GM20000 (cell line): ENCODE data around the gene C9orf72.

Source experiments
- DNase-seq: peaks from one replicate; pipeline ENCODE4 v3.0.0; 2012; ENCODE audit warnings: low spot score
- CTCF ChIP-seq: IDR thresholded peaks from 2 replicates; pipeline ENCODE4 v1.5.1; 2012; ENCODE audit warnings: mild to moderate bottlenecking, control low read depth; ENCODE audit errors: extremely low read depth, missing control alignments

The C9orf72 gene

GRCh38 chr9:27581826-27582225, 8.5 kb upstream of the C9orf72 start:
- no peak for DNase-seq
- no peak for TF ChIP-seq CTCF

- TF ChIP-seq CTCF: no peak
- peak; percentile 94 for DNase-seq
Observed at GRCh38 chr9:27573634-27574590, 631 bp upstream of the C9orf72 start.

- peak; percentile 65 for DNase-seq
- no peak for TF ChIP-seq CTCF
Observed at GRCh38 chr9:27572566-27572917, 739 bp downstream of the C9orf72 start.

- DNase-seq: no peak
- TF ChIP-seq CTCF: no peak
Observed at GRCh38 chr9:27572061-27572460, 1.2 kb downstream of the C9orf72 start.

- TF ChIP-seq CTCF: no peak
Observed at GRCh38 chr9:27571011-27571410, 2.3 kb downstream of the C9orf72 start.

GRCh38 chr9:27569406-27569805, 3.9 kb downstream of the C9orf72 start:
- TF ChIP-seq CTCF: no peak
- no peak for DNase-seq

More at GRCh38 chr9:27571011-27571410, 2.3 kb downstream of the C9orf72 start:
- no peak for DNase-seq

GRCh38 chr9:27566118-27566517, 7.2 kb downstream of the C9orf72 start:
- DNase-seq: no peak
- no peak for TF ChIP-seq CTCF
